HFFc6 (cell line): ENCODE results near the gene SNX1. TPM values are rescaled to one million over a fixed set of nuclear protein-coding genes. Genes with fewer than 3 reads are reported as not detected.

Experiments
- DNase-seq: peaks from one replicate; pipeline ENCODE4 v3.0.0-alpha.2; 2018
- H3K27ac Mint-ChIP-seq: 2 replicates; pipeline ENCODE4 v1.8.0; 2020; ENCODE audit warnings: mild to moderate bottlenecking, mixed read lengths
- H3K27me3 Mint-ChIP-seq: 2 replicates; pipeline ENCODE4 v1.8.0; 2021; ENCODE audit warnings: mild to moderate bottlenecking, moderate library complexity, mixed read lengths; ENCODE audit not compliant: insufficient read depth
- H3K36me3 Mint-ChIP-seq: 2 replicates; pipeline ENCODE4 v1.8.0; 2021; ENCODE audit warnings: low read depth, mixed read lengths
- H3K4me1 Mint-ChIP-seq: 2 replicates; pipeline ENCODE4 v1.8.0; 2020; ENCODE audit warnings: low read depth, mixed read lengths
- H3K4me3 Mint-ChIP-seq: 2 replicates; pipeline ENCODE4 v1.8.0; 2020; ENCODE audit warnings: mild to moderate bottlenecking, moderate library complexity, mixed read lengths
- H3K9me3 Mint-ChIP-seq: 2 replicates; pipeline ENCODE4 v1.8.0; 2020; ENCODE audit warnings: mild to moderate bottlenecking, mixed read lengths
- total RNA-seq, 6 experiments: library from RNA; stranded (reverse); fragmentation: NEBNext Ultra II Directional; extraction: Animal tissue kit (Norgen Biotek cat#: 25700); gene quantifications; 2 replicates in 1 of 6; 3 replicates in 5 of 6; pipeline ENCODE4 v1.2.3, GENCODE V29; 2021
- TF ChIP-seq, protein P1 (sequence below): fragments of 200-600 bp; sonication (generic); IDR thresholded peaks from 2 replicates; pipeline ENCODE4 v1.5.0; 2021; ENCODE audit warnings: antibody characterized with exemption, mild to moderate bottlenecking

Gene SNX1
- total RNA-seq, 6 experiments from 2014 or later: 87.4 to 102 (median 96.1) TPM

DNA sequence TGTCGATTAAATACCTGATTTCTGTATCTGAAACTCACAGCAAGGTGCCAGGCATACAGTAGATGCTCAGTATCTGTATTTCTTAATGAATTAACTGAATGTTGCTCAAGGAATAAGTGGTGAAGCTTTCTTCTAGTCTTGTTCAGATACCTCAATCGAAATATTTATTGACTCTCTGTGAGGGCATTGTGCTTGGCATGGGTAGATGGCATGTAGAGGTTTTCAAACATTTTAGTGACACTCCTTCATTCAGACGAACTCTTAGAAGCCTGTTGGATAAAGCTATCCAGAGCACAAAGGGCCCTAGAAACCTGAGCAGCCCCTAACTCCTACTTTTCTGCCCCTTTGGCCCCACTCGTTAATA, 369 bp upstream of the SNX1 start:
- Mint-ChIP-seq H3K27ac (peak overlapping the region; percentile 84), H3K27me3 (no peaks in the 10 kb centered on the region; the same call in 1 of the 2 replicates), H3K9me3 (no peaks in the 10 kb centered on the region), H3K4me3 (peak overlapping the region; percentile 99), H3K36me3 (peaks cover 14% of the 10 kb centered on the region), H3K4me1 (peaks cover 58% of the 10 kb centered on the region)
- TF ChIP-seq, protein P1, sequence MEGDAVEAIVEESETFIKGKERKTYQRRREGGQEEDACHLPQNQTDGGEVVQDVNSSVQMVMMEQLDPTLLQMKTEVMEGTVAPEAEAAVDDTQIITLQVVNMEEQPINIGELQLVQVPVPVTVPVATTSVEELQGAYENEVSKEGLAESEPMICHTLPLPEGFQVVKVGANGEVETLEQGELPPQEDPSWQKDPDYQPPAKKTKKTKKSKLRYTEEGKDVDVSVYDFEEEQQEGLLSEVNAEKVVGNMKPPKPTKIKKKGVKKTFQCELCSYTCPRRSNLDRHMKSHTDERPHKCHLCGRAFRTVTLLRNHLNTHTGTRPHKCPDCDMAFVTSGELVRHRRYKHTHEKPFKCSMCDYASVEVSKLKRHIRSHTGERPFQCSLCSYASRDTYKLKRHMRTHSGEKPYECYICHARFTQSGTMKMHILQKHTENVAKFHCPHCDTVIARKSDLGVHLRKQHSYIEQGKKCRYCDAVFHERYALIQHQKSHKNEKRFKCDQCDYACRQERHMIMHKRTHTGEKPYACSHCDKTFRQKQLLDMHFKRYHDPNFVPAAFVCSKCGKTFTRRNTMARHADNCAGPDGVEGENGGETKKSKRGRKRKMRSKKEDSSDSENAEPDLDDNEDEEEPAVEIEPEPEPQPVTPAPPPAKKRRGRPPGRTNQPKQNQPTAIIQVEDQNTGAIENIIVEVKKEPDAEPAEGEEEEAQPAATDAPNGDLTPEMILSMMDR: no peak
- DNase-seq: no peak

DNA sequence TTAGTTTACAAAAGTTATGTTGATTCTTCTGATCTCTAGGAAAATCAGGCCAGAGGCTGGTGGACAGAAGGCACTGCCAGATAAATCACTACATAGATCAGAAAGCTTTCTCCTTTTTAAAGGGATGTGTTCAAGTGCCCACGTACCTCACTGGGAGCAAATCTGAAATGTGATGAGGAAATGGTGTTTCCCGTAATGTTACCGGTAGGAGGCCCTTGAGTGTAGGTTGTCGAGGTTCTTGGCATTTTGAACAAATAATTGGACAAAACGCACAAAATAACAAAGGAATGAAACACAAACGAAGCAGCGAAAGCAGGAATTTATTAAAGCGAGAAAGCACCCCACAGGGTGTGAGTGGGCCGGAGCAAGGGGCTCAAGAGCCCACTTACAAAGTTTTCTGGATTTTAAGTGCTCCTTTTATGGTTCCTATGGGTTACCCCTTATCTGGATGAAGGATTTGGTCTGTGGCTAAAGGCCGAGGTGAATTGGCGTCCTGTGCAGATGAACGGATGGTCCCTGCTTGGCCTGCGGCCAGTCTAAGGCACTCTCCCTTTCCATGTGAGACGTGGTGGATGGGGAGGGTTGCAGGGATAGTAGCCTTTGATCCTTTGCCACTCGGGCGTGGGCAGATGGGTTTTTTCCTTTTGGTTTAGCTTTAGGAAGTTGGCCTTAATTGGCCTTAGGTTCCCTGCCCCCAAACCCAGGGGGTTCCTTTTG, 1.0 kb downstream of the SNX1 start:
- peak overlapping the region; percentile 84 for H3K27ac Mint-ChIP-seq

DNA sequence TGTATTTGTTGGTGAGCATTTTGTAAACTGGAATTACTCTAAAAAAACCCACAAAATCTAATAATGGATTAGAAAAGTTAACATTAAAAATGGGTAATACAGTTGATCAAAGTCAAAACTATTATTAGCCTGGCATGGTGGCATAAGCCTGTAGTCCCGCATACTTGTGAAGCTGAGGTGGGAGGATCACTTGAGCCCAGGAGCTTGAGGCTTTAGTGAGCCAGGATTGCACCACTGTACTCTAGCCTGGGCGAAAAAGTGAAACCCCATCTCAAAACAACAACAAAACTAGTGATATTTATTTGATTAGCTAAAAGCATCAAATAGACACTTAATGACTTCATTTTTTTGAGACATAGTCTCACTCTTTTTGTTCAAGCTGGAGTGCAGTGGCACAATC, 3.6 kb downstream of the SNX1 start:
- Mint-ChIP-seq H3K27me3 (no peaks in the 10 kb centered on the region), H3K4me1 (peaks cover 34% of the 10 kb centered on the region), H3K9me3 (no peaks in the 10 kb centered on the region), H3K27ac (no peak overlapping the region; the same call in 1 of the 2 replicates), H3K4me3 (no peak overlapping the region; the same call in 1 of the 2 replicates), H3K36me3 (peaks cover 10% of the 10 kb centered on the region)
- no peak for DNase-seq
- TF ChIP-seq, protein P1: no peak

More for the DNA sequence above, 1.0 kb downstream of the SNX1 start:
- Mint-ChIP-seq H3K36me3 (peaks cover 9% of the 10 kb centered on the region), H3K4me1 (peaks cover 50% of the 10 kb centered on the region), H3K27me3 (no peaks in the 10 kb centered on the region; the same call in 1 of the 2 replicates), H3K4me3 (peak overlapping the region; percentile 99), H3K9me3 (no peaks in the 10 kb centered on the region)
- TF ChIP-seq, protein P1: peak; percentile 52
- DNase-seq: peak; percentile 38

DNA sequence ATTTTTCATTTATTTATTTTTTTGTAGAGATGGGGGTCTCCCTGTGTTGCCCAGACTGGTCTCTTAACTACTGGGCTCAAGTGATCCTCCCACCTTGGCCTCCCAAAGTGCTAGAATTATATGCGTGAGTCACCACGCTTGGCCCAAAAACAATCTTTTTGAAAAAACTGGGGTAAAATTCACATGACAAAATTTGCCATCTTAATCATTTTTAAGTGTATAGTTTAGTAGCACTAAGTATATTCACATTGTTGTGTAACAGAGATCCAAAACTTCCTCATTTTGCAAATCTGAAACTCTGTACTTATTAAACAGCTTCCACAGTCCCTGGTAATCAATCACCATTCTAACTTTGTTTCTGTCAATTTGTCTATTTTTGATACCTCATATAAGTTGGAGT, 5.2 kb downstream of the SNX1 start:
- Mint-ChIP-seq H3K27me3 (no peaks in the 10 kb centered on the region), H3K36me3 (peaks cover 6% of the 10 kb centered on the region), H3K27ac (no peak overlapping the region), H3K4me1 (peaks cover 21% of the 10 kb centered on the region), H3K9me3 (no peaks in the 10 kb centered on the region), H3K4me3 (no peak overlapping the region)
- TF ChIP-seq, protein P1: no peak
- no peak for DNase-seq

DNA sequence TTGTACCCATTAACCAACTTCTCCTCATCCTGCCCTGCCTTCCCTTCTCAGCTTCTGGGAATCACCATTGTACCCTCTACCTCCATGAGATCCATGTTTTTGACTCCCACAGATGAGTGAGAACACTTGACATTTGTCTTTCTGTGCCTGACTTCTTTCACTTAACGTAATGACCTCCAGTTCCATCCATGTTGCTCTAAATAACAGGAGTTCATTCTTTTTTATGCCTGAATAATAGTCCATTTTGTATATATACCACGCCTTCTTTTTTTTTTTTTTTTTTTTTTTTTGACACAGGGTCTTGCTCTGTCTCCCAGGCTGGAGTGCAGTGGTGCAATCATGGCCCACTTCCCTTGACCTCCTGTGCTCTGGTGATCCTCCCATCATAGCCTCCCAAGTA, 6.7 kb downstream of the SNX1 start:
- no peaks in the 10 kb centered on the region for H3K9me3 Mint-ChIP-seq
- TF ChIP-seq, protein P1: no peak
- no peak overlapping the region for H3K27ac Mint-ChIP-seq
- no peaks in the 10 kb centered on the region for H3K27me3 Mint-ChIP-seq
- peaks cover 15% of the 10 kb centered on the region for H3K4me1 Mint-ChIP-seq
- no peak overlapping the region for H3K4me3 Mint-ChIP-seq
- H3K36me3 Mint-ChIP-seq: peaks cover 6% of the 10 kb centered on the region
- DNase-seq: no peak
